T1000 (cell line): ENCODE data around the gene KAZN.

ENCODE experiments used
- DNase-seq: peaks from one replicate; lab custom pipeline; 2025; ENCODE audit warnings: mixed read lengths; lab: John Stamatoyannopoulos, UW

Gene KAZN

GRCh38 chr1:14794906-14795305, 196.4 kb downstream of the KAZN start:
- no peak for DNase-seq

GRCh38 chr1:14795589-14795988, 197.1 kb downstream of the KAZN start:
- DNase-seq = no peak

GRCh38 chr1:14800014-14800413, 201.5 kb downstream of the KAZN start:
- no peak for DNase-seq

- DNase-seq = no peak
These were observed 202.1 kb downstream of the KAZN start for GRCh38 chr1:14800500-14801076.

GRCh38 chr1:14803002-14803789, 204.7 kb downstream of the KAZN start:
- DNase-seq = no peak

- no peak for DNase-seq
These were observed 206.1 kb downstream of the KAZN start for GRCh38 chr1:14804626-14805025.

GRCh38 chr1:14806772-14807171, 208.3 kb downstream of the KAZN start:
- no peak for DNase-seq

- DNase-seq = no peak
These were observed 210.3 kb downstream of the KAZN start for GRCh38 chr1:14808768-14809167.

GRCh38 chr1:14809191-14809981, 210.9 kb downstream of the KAZN start:
- no peak for DNase-seq

GRCh38 chr1:14810595-14811361, 212.3 kb downstream of the KAZN start:
- no peak for DNase-seq

- no peak for DNase-seq
These were observed 213.1 kb downstream of the KAZN start for GRCh38 chr1:14811573-14811972.

GRCh38 chr1:14812189-14812588, 213.7 kb downstream of the KAZN start:
- DNase-seq = no peak

- DNase-seq = no peak
These were observed 216.8 kb downstream of the KAZN start for GRCh38 chr1:14815175-14815877.

GRCh38 chr1:14817223-14818170, 219.0 kb downstream of the KAZN start:
- no peak for DNase-seq

GRCh38 chr1:14820295-14821085, 222.0 kb downstream of the KAZN start:
- DNase-seq = no peak

- DNase-seq = no peak
These were observed 224.0 kb downstream of the KAZN start for GRCh38 chr1:14822493-14822892.

- DNase-seq = no peak
These were observed 224.5 kb downstream of the KAZN start for GRCh38 chr1:14822996-14823395.

- DNase-seq = no peak
These were observed 225.9 kb downstream of the KAZN start for GRCh38 chr1:14824314-14824915.

- DNase-seq = no peak
These were observed 226.9 kb downstream of the KAZN start for GRCh38 chr1:14825396-14825795.
